MCF 10A (cell line): ENCODE results near the gene P2RY10. TPM values are rescaled to one million over a fixed set of nuclear protein-coding genes. Genes with fewer than 3 reads are reported as not detected.

Experiments
- Bru-seq: library from RNA; stranded (reverse); fragments of 400-500 nt; gene quantifications from one replicate; lab custom pipeline; 2021; lab: Mats Ljungman, UMichigan
- BruChase-seq, 2 experiments: library from RNA; stranded (reverse); fragments of 400-500 nt; gene quantifications; one replicate each; lab custom pipeline; 2021; lab: Mats Ljungman, UMichigan
- BruUV-seq: library from RNA; stranded (reverse); fragments of 400-500 nt; replicated peaks from 2 replicates; lab custom pipeline; 2021; lab: Mats Ljungman, UMichigan
- CTCF ChIA-PET: fragments of 300-600 bp; sonication (Branson Sonifier 250); formaldehyde crosslinking; extraction: SDS; loops from one replicate; lab custom pipeline; 2021; ENCODE audit warnings: antibody characterized with exemption, inconsistent platforms; lab: Yijun Ruan, JAX
- POLR2A ChIA-PET: fragments of 300-600, 350-650 bp; sonication (Branson Sonifier 250); formaldehyde crosslinking; extraction: SDS; loops from one replicate; lab custom pipeline; 2020; ENCODE audit warnings: antibody characterized with exemption, inconsistent platforms; lab: Yijun Ruan, JAX
- DNase-seq: peaks from one replicate; pipeline ENCODE4 v3.0.0-alpha.2; 2018; ENCODE audit not compliant: unreplicated experiment
- H3K27ac Mint-ChIP-seq: one replicate; pipeline ENCODE4 v1.8.0; 2022; ENCODE audit warnings: mild to moderate bottlenecking, low read depth, mixed read lengths; ENCODE audit not compliant: unreplicated experiment
- H3K27me3 Mint-ChIP-seq: one replicate; pipeline ENCODE4 v1.8.0; 2022; ENCODE audit warnings: mixed read lengths; ENCODE audit not compliant: insufficient read depth, unreplicated experiment
- H3K36me3 Mint-ChIP-seq: one replicate; pipeline ENCODE4 v1.8.0; 2022; ENCODE audit warnings: mild to moderate bottlenecking, moderate library complexity, mixed read lengths; ENCODE audit not compliant: insufficient read depth, unreplicated experiment
- H3K4me1 Mint-ChIP-seq: one replicate; pipeline ENCODE4 v1.8.0; 2022; ENCODE audit warnings: mixed read lengths; ENCODE audit not compliant: insufficient read depth, unreplicated experiment
- H3K4me3 Mint-ChIP-seq: one replicate; pipeline ENCODE4 v1.8.0; 2022; ENCODE audit warnings: mild to moderate bottlenecking, moderate library complexity, mixed read lengths; ENCODE audit not compliant: unreplicated experiment
- H3K9me3 Mint-ChIP-seq: one replicate; pipeline ENCODE4 v1.8.0; 2022; ENCODE audit warnings: mixed read lengths; ENCODE audit not compliant: unreplicated experiment
- intact Hi-C: fragments of 100-400 bp; cut with micrococcal nuclease; formaldehyde crosslinking; loops from 2 replicates; pipeline ENCODE4 v1.14.1; 2022
- long read RNA-seq: library from polyadenylated mRNA; stranded (forward); transcript quantifications from one replicate; pipeline ENCODE4 v2.0.0, GENCODE V29; 2022
- total RNA-seq: library from RNA; stranded (reverse); gene quantifications from 2 replicates; pipeline ENCODE4 v1.2.3, GENCODE V29; 2022
- TF ChIP-seq, protein P1 (sequence below): fragments of 200-600 bp; IDR thresholded peaks from one replicate; pipeline ENCODE4 v1.8.0; 2022; ENCODE audit warnings: antibody characterized with exemption, mild to moderate bottlenecking; ENCODE audit not compliant: unreplicated experiment

P2RY10 gene
- not detected in 2 replicates for total RNA-seq
- not detected for Bru-seq, nascent RNA
- not detected for BruChase-seq, experiment 1, labeled RNA remaining after a 6-hour chase
- not detected for BruChase-seq, experiment 2, labeled RNA remaining after a 2-hour chase
- long read RNA-seq = 0 reads

DNA sequence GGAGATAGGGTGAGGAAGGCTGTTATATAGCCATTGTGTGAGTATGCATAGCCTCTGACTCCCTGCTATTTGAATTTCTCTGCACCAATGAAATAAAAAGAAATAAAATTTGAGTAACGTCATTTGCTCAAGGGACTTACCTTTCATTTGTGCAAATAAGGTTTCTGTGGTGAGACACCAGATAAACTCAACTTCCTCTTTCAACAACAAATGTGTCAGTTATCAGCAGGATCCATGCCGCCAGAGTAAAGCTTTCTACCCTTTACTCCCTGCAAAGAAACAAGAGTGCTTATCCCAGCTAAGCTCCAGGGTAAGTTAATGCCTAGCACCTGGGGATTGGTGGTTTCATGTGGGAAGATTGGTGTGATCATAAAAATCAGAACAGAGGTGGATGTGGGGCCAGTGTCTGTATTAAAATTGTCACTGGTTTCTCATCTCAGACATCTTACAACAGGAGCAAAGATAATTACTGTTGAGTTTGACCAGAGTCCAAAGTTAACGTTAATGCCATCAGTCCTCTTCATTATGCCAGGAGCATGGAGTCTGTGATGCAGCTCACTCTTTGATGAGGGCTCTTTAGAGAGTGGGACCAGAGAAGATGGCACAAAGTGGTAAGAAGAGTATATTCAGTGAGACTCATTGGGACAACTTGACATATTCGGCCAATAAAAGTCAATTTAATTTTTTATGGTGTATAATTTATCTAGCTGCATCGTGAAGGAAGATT, at the start of gene P2RY10:
Gene P2RY10, plus strand, starts transcription at position 206 of the 727 bp plus-strand sequence. CDS start 15,130 bp downstream, outside the sequence.
- Mint-ChIP-seq H3K9me3 (no peaks in the 10 kb centered on the region), H3K27ac (no peak within 1 kb of the TSS), H3K4me1 (no peaks in the 10 kb centered on the region), H3K27me3 (no peaks in the 10 kb centered on the region), H3K4me3 (no peak within 1 kb of the TSS), H3K36me3 (peaks cover 5% of the 10 kb centered on the region)
- POLR2A ChIA-PET = no interaction called here
- no TSS peak for BruUV-seq
- intact Hi-C loops = no loop called here
- TF ChIP-seq, protein P1, sequence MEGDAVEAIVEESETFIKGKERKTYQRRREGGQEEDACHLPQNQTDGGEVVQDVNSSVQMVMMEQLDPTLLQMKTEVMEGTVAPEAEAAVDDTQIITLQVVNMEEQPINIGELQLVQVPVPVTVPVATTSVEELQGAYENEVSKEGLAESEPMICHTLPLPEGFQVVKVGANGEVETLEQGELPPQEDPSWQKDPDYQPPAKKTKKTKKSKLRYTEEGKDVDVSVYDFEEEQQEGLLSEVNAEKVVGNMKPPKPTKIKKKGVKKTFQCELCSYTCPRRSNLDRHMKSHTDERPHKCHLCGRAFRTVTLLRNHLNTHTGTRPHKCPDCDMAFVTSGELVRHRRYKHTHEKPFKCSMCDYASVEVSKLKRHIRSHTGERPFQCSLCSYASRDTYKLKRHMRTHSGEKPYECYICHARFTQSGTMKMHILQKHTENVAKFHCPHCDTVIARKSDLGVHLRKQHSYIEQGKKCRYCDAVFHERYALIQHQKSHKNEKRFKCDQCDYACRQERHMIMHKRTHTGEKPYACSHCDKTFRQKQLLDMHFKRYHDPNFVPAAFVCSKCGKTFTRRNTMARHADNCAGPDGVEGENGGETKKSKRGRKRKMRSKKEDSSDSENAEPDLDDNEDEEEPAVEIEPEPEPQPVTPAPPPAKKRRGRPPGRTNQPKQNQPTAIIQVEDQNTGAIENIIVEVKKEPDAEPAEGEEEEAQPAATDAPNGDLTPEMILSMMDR = no peak
- no peak for DNase-seq
- CTCF ChIA-PET = no interaction called here

- Mint-ChIP-seq H3K4me1 (no peaks in the 10 kb centered on the region), H3K36me3 (no peaks in the 10 kb centered on the region), H3K27me3 (no peaks in the 10 kb centered on the region), H3K4me3 (no peak overlapping the region), H3K9me3 (peaks cover 25% of the 10 kb centered on the region), H3K27ac (no peak overlapping the region)
- no peak for DNase-seq
- TF ChIP-seq, protein P1 = no peak
- CTCF ChIA-PET = no interaction called here
- intact Hi-C loops = no loop called here
- POLR2A ChIA-PET = no interaction called here
- BruUV-seq = no TSS peak
Measured at GRCh38 chrX:78922754-78923153, 22.4 kb upstream of the P2RY10 start.

DNA sequence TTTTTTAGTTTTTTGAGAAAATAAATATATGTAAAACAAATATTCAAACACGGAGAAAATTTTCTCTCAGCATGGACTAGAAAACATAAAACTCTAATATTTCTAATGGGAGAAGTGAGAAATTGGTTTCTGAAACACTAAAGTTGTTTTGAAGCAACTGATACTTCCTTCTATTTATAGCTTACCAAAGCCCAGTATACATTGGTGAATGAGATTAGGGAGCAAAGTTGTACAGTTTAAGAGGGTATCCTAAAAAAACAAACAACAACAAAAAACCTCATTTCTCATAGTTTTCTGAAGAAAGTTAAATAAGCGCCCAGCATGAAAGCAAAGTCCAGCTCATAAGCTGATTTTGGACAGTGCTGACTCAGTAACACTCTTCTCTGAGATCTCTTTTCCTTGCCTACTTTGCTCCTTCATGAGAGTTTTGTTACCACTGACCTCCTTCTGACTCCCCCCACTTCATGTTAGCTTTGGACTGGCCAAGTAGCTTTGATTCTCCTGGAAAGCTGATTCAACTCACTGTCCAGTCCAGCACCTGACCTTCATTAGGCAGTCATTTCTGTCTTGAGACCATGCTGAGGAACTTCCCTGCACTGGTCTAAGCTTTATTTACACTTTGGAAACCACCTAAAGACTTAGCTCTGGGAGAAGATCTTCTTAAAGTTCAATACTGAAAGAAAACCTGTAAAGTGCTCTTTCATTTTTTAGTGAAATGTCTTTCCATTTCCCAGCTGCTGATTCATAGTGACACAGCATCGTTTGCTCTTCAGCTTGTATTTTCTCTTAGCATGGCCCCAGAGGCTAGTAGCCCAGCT, 21.8 kb upstream of the P2RY10 start:
- H3K4me3 Mint-ChIP-seq = no peak overlapping the region
- H3K27me3 Mint-ChIP-seq = no peaks in the 10 kb centered on the region
- no TSS peak for BruUV-seq
- H3K9me3 Mint-ChIP-seq = peaks cover 20% of the 10 kb centered on the region
- TF ChIP-seq, protein P1 = no peak
- intact Hi-C loops = no loop called here
- H3K4me1 Mint-ChIP-seq = no peaks in the 10 kb centered on the region
- ChIA-PET CTCF (interaction anchor here (0.6 kb wide), 2 partner anchors 600 to 1654 kb away, joined by 3 read pairs; no protein-coding TSS in a partner anchor), POLR2A (no interaction called here)
- H3K27ac Mint-ChIP-seq = no peak overlapping the region
- H3K36me3 Mint-ChIP-seq = no peaks in the 10 kb centered on the region
- no peak for DNase-seq

GRCh38 chrX:78931814-78932213, 13.4 kb upstream of the P2RY10 start:
- peaks cover 4% of the 10 kb centered on the region for H3K36me3 Mint-ChIP-seq
- H3K27me3 Mint-ChIP-seq = no peaks in the 10 kb centered on the region
- no peaks in the 10 kb centered on the region for H3K4me1 Mint-ChIP-seq
- TF ChIP-seq, protein P1 = no peak
- no peak overlapping the region for H3K4me3 Mint-ChIP-seq
- H3K27ac Mint-ChIP-seq = no peak overlapping the region
- no peak for DNase-seq
- POLR2A ChIA-PET = no interaction called here
- no TSS peak for BruUV-seq
- H3K9me3 Mint-ChIP-seq = peaks cover 14% of the 10 kb centered on the region
- CTCF ChIA-PET = no interaction called here
- intact Hi-C loops = no loop called here
